OCI-M2 (cell line): ENCODE results near the gene POLR2J3.
"Not testable (repeated sequence)": the region's sequence is repeated elsewhere in the genome, so short reads cannot be mapped to it uniquely, and the experiment has no call there.

Experiments used
- DNase-seq: peaks from one replicate; lab custom pipeline; 2025; ENCODE audit not compliant: unreplicated experiment; lab: John Stamatoyannopoulos, UW

POLR2J3 gene

GRCh38 chr7:102583495-102583894, 11.1 kb upstream of the POLR2J3 start:
- not testable (repeated sequence) for DNase-seq

GRCh38 chr7:102581722-102582121, 9.3 kb upstream of the POLR2J3 start:
- DNase-seq, result not testable (repeated sequence)

GRCh38 chr7:102578486-102578885, 6.1 kb upstream of the POLR2J3 start:
- DNase-seq, result not testable (repeated sequence)

GRCh38 chr7:102577315-102578240, 5.2 kb upstream of the POLR2J3 start:
- not testable (repeated sequence) for DNase-seq

- DNase-seq, result not testable (repeated sequence)
Measured at GRCh38 chr7:102576363-102576762, 4.0 kb upstream of the POLR2J3 start.

GRCh38 chr7:102574607-102575006, 2.2 kb upstream of the POLR2J3 start:
- not testable (repeated sequence) for DNase-seq

- DNase-seq, result not testable (repeated sequence)
Measured at GRCh38 chr7:102568620-102569019, 3.8 kb downstream of the POLR2J3 start.

- not testable (repeated sequence) for DNase-seq
Measured at GRCh38 chr7:102550808-102551422, 21.5 kb downstream of the POLR2J3 start, which contains the start of gene SPDYE2. Gene SPDYE2 (plus strand): TSS chr7:102551226. CDS start chr7:102553256, 2,030 bp downstream.

GRCh38 chr7:102546353-102546752, 26.0 kb downstream of the POLR2J3 start:
- DNase-seq, result not testable (repeated sequence)

- not testable (repeated sequence) for DNase-seq
Measured at GRCh38 chr7:102545288-102545687, 27.1 kb downstream of the POLR2J3 start.

- DNase-seq, result not testable (repeated sequence)
Measured at GRCh38 chr7:102544372-102544771, 28.0 kb downstream of the POLR2J3 start.

GRCh38 chr7:102543596-102543995, 28.8 kb downstream of the POLR2J3 start, which contains the start of gene UPK3BL2:
Gene UPK3BL2 (minus strand): TSS chr7:102543696. CDS start chr7:102543636, 60 bp downstream.
- not testable (repeated sequence) for DNase-seq

GRCh38 chr7:102542771-102543170, 29.6 kb downstream of the POLR2J3 start:
- DNase-seq, result not testable (repeated sequence)

- not testable (repeated sequence) for DNase-seq
Measured at GRCh38 chr7:102542083-102542482, 30.3 kb downstream of the POLR2J3 start.

GRCh38 chr7:102540604-102541003, 31.8 kb downstream of the POLR2J3 start:
- DNase-seq, result not testable (repeated sequence)

- DNase-seq, result not testable (repeated sequence)
Measured at GRCh38 chr7:102535062-102535615, 37.2 kb downstream of the POLR2J3 start.

- not testable (repeated sequence) for DNase-seq
Measured at GRCh38 chr7:102532127-102532526, 40.3 kb downstream of the POLR2J3 start.

GRCh38 chr7:102531583-102531982, 40.8 kb downstream of the POLR2J3 start:
- not testable (repeated sequence) for DNase-seq

GRCh38 chr7:102527822-102528793, 44.3 kb downstream of the POLR2J3 start:
- DNase-seq, result not testable (repeated sequence)

- DNase-seq, result not testable (repeated sequence)
Measured at GRCh38 chr7:102527182-102527581, 45.2 kb downstream of the POLR2J3 start.
